Stimulated activated CD8-positive, alpha-beta memory T cell treated with anti-CD3 and anti-CD28 coated beads, Interleukin-4, amount 100 ng/mL, for 48 hours (primary cell): ENCODE data around the gene SEC22B.
"Not testable (repeated sequence)": the region's sequence is repeated elsewhere in the genome, so short reads cannot be mapped to it uniquely, and the experiment has no call there.

Experiments used
- DNase-seq: peaks from one replicate; pipeline ENCODE4 v3.0.0-alpha.2; 2020

Gene SEC22B

DNA sequence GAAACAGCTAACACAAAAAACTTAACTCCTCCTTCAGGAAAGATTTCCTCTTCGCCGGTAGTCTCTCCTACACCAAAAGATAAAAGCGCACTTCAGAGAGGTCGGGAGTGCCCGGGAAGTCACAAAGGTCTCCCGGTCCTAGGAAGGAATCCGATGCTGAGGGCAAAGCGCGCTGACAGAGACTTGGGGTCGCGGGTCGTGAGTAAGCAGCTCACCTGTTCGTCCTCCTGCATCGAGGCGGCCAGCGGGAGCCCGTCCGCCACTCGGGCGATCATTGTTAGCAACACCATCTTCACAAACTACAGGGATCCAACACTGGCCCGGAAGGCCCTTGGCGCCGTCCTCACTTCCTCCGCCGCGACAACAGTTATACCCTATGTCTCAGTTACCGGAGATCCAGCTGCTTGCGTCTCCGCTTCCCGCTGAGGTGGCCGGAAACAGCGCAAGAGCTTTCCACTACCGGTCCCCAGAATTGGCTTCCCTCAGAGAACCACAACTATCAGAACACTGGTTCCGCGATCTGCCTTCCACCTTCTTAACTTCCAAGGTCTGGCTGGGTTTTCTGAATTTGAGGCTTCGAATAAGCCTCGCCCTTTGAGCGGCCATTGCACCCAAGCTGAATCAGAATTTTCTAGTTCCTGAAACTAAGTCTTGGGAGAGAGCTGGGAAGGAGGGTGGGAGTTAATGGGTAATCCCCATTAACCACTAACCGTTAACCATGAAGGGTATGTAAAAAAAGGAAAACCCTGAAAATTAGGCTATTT, at the start of gene SEC22B:
Gene SEC22B, minus strand, starts transcription at position 429 of the 764 bp plus-strand sequence. Its CDS starts 139 bp downstream, at position 290.
- peak; percentile 90 for DNase-seq

DNA sequence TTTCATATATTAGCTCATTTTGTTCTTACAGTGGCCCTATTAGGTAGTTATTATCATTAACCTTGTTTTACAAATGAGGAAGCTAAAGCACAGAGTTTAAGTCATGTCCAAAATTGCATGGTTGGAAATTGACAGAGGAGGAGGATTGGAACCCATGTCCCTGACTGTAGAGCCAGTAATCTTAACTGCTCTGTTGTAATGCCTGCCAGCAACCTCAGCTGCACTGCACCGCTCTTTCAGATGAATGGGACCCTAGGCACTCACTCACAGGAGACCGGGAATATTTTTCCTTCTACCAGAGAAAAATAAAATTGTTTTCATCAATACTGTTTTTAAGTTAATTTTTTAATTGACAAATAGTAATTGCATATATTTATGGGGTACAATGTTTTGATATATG, 41.6 kb upstream of the SEC22B start:
- not testable (repeated sequence) for DNase-seq

DNA sequence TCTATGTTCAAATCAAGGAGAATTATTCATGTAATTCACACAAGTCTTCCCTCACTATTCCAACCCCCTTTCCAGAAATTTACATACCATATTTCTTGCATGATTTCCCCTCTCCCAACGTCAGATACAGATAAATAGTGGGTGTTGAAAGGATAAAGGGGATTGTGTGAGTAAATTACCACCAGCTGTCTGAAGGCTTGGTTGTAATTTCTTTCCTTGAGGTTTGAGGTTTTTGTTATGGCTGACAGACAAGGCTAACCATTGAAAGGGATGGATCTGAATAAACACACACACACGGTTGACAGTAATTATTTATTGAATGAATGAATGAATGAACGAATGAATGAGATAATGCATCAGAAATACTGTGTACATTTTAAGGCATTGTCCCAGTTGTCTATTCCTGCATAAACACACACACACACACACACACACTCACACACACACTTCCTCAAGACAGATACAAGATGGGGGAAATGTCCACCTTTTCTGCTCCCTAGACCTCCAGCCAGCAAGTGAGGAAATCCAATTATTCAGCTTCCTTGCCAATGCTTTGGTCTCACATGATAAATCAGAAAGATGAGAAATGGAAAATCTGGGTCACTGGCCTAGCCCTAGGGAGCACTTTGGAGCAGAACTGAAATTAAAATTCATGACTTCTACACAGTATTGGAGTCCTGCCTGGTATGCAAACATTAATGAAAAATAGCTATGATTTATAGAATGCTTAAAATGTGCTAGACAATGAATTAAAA, 41.0 kb upstream of the SEC22B start:
- not testable (repeated sequence) for DNase-seq

DNA sequence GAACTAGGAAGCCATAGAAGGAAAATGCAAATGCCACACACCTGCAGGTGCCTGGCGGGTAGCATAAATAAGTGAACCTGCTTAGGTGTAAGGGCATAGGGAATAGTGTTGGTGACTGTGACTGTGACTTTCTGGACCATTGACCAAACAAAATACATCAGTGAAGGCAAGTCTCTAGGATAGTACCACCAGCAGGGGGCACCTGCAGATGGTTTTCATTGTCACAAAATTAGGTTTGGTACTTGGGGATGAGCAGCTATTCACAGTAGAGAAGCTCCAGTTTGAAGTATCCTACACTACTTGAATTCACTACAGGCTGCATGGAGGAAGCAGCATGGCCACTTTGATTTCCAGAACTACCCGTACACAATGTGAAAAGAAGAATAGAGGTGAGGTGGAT, 37.3 kb upstream of the SEC22B start:
- not testable (repeated sequence) for DNase-seq

DNA sequence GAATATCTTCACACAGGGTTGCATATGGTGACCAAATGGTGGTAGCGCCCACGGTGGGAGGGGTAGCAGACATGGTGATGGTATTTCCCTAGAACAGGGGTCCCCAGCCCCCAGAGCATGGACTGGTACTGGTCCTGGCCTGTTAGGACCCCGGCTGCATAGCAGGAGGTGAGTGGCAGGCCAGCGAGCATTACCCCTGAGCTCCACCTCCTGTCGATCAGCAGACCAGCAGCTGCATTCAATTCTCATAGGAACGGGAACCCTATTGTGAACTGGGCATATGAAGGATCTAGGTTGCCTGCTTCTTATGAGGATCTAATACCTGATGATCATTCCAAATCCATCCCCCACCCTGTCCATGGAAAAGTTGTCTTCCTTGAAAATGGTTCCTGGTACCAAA, 34.4 kb upstream of the SEC22B start:
- not testable (repeated sequence) for DNase-seq

DNA sequence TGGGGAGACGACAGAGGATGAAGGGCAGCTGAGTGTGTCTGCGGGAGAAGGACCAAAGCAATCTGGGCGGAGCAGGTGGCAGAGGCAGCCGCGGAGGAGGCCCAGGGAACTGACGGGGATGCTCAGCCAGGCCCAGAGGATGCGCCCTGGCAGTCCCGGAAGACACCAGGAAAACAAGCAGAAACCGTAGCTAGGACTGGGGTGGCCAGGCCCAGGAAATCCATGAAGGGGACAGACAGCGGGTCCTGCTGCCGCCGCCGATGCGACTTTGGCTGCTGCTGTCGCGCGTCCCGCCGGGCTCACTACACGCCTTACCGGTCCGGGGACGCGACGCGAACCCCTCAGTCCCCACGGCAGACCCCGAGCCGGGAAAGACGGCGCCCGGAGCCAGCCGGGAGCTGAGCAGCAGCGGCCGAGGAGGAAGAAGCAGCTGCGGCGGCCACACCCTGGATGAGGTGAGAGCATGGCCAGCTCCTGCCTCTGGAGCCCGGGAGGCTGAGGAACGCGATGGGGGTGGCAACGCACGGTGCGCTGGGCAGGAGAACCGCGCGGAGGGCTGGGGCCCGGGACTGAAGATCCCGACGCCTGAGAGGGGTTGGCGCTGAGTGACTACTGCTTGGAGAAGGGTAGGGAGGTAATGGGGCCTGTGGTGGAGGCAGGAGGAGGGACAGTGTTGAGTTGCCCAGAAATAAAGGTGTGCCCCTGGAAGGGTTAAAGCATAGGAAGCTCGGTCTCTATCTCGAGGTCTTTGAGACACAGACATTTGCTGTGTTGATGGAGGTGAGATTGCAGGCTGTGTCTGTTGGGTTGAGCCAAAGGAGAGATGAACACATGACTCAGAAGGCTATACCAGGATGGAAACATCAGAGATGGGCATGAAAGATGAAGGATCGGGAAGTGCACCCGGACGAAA, 20.8 kb upstream of the SEC22B start:
- peak; percentile 24 for DNase-seq

DNA sequence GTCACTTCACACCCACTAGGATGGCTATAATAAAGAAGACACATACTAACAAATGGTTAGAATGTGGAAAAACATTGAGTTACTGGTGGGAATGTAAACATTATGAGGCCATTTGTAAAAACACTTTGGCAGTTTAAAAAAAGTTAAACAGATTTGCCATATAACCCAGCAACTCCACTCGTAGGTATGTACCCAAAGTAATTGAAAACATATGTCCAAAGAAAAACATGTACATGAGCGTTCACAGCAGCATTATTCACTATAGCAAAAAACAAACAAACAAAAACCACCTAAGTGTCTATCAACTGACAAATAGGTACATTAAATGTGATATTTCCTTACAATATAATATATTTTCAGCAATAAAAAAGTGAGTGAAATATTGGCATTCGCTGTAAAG, 12.3 kb upstream of the SEC22B start:
- not testable (repeated sequence) for DNase-seq

DNA sequence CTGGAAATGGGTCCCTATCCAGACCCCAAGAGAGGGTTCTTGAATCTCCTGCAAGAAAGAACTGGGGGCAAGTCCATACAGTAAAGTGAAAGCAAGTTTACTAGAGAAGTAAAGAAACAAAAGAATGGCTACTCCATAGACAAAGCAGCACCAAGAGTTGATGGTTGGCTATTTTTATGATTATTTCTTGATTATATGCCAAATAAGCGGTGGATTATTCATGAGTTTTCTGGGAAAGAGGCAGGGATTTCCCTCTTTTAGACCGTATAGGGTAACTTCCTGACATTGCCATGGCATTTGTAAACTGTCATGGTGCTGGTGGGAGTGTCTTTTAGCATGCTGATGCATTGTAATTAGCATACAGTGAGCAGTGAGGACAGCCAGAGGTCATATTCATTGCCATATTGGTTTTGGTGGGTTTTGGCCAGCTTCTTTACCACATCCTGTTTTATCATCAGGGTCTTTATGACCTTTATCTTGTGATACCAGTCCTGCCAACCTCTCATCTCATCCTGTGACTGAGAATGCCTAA, 5.9 kb upstream of the SEC22B start:
- DNase-seq: not testable (repeated sequence)

DNA sequence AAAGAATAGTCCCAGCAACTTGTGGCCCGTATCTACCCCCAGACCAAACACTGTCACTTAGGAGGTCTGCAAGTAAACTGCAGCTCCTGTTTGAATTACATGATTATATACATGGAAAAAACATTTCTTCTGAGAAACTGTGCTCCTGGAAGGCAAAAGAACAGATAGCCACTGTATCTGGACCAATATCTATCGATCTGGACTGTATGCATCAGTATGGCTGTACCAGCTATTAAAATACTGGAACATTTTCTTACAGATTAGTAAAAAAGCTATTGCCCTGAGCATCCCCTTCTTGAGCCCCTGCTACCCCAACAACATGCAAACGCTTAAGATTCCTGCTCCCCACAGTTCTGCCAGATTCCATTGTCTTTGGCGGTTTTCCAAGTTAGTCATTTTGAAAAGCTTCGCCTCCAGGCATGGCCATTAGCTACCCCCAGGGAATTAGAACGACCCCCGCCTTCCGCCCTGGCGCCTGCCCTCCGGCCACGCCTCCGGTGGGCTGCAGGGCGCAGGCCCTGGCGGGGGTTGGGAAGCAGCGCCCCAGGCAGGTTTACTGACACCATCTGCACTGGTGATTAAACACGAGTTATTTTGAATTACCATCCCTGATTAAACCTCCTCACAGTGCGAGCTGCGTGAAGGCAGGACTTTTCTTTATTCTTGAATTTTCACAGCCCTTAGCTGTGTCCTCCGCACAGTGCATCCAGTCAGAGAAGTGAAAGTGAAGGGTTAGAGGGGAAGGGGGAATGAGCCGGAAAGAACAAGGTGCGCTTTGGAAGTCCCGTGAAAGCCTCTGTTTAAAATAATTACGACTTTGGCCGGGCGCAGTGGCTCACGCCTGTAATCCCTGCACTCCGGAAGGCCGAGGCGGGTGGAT, 3.7 kb upstream of the SEC22B start:
- not testable (repeated sequence) for DNase-seq

DNA sequence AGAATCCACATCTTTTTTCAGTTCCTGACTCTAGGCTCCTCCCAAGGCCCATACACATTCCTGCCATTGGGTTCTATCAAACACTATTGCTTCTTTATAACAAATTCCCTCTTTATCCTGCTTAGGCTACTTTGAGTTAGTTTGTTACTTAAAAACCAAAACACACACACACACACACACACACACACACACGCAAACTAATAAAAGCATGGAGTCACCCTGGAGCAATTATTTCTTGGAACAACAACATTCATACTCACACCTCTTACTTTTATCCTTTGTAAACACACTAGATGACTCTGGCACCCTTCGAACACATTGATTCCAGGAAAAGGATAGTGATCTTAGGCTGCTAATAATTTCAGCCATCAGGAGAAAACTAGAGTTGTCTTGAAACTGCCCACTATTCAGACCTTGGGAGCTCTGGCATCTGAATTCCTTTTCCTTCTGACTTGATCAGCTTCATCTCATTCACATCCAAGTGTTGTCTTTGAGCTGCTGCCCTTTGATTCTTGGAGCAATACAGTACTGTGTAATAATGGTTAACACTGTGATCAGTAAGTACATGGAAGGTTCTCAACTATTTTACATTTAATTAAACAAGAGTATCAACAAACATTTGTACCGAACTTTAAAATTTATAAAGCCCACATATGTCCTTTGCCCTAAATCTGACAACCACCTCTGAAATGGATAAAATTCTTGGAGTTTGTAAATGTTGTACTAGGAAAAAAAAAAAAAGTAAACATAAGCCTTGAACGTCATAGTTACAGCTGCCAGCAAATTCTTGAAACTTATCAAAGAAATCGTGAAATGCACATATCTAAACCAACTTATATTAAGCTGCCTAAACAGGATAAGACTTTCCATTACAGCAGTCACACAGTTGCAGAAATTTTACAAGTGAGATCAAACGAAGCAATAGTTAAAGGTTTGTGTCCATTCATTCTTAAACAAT, 2.8 kb upstream of the SEC22B start:
- DNase-seq: no peak

DNA sequence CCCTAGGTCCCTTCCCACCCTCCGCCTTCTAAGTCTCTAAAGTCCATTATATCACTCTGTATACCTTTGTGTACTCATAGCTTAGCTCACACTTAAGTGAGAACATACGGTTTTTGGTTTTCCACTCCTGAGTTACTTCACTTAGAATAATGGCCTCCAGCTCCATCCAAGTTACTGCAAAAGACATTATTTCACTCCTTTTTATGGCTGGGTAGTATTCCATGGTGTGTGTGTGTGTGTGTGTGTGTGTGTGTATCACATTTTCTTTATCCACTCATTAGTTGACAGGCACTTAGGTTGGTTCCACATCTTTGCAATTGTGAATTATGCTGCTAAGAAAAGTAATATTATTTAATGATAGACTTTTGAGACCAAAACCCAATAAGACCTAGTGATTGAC, 1.7 kb upstream of the SEC22B start:
- DNase-seq: not testable (repeated sequence)

DNA sequence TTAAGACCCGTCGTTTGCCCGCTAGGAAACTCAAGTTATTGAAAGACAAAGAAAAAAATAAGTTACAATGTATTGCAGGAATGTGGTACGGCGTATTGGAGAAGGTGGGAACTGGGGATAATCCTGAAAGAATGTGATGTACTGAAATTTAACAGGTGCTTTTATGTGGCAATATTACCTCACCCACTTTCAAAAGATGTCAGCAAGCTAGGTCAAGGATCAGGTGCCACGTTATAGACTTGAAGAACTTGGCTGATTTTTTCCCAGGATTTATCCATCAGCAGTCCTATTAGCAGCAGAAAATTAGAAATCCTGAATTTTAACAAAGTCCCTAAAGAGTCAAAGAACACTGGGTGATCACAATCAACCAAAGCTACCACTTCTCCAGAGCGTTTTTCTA, 632 bp downstream of the SEC22B start:
- not testable (repeated sequence) for DNase-seq

DNA sequence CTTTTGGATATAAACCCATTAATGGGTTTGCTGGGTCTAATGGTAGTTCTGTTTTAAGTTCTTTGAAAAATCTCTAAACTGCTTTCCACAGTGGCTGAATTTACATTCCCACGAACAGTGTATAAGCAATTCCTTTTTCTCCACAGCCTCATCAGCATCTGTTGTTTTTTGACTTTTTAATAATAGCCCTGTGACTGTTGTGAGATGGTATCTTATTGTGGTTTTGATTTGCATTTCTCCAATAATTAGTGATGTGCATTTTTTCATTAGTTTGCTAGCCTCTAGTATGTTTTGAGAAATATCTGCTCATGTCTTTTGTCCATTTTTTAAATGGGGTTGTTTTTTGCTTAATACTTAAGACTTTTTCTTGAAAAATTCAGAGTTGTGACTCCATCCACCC, 11.6 kb downstream of the SEC22B start:
- not testable (repeated sequence) for DNase-seq

DNA sequence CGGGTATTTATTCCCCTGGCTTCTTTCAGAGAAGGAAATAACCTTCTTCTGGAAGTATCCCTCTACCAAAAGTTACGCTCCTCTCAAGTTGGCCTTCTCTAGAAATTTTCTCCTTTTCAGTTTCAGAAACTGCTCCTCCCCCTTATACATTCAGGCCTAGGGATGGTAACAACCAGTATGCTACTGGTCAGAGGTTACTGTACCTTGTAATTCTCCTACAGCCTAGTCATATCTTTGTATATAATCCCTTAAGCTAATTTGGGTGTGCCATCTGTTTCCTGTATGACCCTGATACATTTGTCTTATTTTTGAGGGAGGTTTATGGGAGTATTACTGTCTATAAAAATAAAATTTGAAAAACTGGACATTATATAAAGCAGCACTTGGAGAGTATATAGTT, 14.3 kb downstream of the SEC22B start:
- DNase-seq: not testable (repeated sequence)

DNA sequence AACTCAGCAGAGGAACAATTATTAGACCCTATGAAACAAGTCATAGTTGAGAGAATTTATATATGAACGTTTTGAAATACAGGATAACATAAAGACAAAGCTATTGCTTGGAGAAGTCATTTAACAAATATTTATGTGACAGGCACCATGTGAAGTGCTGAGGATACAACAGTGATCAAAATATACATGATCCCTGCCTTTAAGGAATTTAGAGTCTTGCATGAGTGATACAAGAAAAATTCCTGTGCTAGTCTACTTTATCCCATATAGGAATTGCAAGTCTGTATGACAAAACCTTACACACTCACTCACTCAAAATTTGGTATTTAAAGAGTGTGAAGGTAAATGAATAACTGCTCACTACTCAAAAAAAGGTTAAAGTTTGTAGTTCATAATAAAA, 17.8 kb downstream of the SEC22B start:
- not testable (repeated sequence) for DNase-seq

DNA sequence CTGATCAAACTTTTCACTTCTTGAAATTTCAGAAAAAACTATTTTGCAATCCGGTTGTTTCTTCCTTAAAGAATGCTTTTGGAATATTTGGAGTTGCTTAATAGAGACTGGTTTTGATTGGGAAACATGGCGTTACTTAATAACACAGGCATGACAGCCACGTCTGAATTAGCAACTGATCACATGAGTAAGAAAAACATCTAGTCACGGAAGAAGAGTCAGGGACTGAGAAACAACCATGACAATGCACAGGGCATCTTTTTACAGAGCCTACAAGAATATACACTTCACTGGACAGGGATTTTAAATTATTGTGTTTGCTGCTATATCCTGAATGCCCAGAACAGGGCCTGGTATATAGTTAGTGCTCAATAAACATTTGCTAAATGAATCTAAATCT, 18.2 kb downstream of the SEC22B start:
- DNase-seq: not testable (repeated sequence)

DNA sequence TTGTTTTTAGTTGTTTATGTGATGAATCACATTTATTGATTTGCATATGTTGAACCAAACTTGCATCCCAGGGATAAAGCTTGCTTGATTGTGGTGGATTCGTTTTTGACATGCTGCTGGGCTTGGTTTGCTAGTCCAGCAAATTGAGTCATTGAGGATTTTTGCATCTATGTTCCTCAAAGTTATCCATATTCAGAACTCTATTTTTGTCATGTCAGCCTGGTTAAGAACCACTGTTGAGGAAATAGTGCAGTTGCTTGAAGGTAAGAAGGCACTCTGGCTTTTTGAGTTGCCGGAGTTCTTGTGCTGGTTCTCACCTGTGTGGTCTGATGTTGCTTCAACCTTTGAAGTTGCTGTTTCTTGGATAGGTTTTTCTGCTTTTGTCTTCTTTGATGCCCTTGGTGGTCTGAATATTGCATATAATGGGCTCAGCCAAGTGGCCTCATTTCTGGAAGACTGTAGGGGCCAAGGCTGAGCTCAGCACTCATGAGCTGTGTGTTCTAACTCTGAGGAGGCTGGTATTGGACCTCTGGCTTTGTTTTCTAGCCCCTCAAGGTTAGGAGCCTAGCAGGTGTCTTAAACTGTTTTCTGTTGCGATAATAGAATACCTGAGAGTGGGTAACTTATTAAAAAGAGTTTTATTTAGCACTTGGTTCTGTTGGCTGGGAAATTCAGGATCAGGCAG, 26.0 kb downstream of the SEC22B start:
- DNase-seq: not testable (repeated sequence)

DNA sequence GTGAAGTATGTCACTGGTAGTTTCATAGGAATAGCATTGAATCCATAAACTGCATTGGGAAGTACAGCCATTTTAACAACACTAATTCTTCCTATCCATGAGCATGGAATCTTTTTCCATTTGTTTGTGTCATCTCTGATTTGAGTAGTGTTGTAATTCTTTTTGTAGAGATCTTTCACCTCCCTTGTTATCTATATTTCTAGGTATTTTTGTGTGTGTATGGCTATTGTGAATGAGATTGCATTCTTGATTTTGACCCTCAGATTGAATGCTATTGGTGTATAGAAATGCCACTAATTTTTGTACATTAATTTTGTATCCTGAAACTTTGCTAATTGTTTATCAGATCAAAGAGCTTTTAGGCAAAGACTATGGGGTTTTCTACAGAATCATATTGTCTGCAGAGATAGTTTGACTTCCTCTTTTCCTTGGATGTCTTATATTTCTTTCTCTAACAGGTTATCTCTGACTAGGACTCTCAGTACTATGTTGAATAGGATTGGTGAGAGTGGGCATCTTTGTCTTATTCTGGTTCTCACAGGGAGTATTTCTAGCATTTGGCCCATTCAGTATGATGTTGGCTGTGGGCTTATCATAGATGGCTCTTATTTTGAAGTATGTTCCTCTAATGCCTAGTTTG, 26.8 kb downstream of the SEC22B start:
- not testable (repeated sequence) for DNase-seq

DNA sequence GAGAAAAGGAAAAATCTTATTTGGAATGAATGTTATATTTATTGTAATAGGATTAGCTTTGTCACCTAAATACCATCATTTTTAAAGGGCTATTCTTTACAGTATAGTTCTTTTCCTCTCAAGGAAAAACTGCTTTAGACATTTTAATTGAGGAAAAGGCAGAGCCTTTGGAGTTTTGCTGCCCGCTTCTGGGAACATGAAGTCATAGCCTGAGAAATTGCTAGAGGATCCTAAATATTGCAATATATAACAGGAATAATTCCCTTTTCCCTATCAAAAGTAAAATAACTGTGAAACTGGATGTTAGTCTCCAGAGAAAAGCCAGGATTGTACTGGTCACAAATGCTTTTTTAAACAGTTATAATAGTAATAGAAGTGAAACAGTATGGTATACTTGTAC, 30.5 kb downstream of the SEC22B start:
- not testable (repeated sequence) for DNase-seq
